Endothelial cell of umbilical vein (primary cell): ENCODE results near the gene BCAR3. TPM values are rescaled to one million over a fixed set of nuclear protein-coding genes. Genes with fewer than 3 reads are reported as not detected.

Source experiments
- BruUV-seq: library from RNA; stranded (reverse); fragments of 400-500 nt; replicated peaks from 2 replicates; lab custom pipeline; 2021; lab: Mats Ljungman, UMichigan
- CTCF ChIA-PET: fragments of 300-600, 350-600 bp; sonication (Branson Sonifier 250); formaldehyde crosslinking; loops from one replicate; lab custom pipeline; 2021; ENCODE audit warnings: antibody characterized with exemption, inconsistent platforms; lab: Charles Lee
- POLR2A ChIA-PET: fragments of 300-600, 350-600 bp; sonication (Branson Sonifier 250); formaldehyde crosslinking; loops from one replicate; lab custom pipeline; 2021; ENCODE audit warnings: antibody characterized with exemption, inconsistent platforms; lab: Charles Lee
- DNase-seq: peaks from one replicate; pipeline ENCODE4 v3.0.0-alpha.2; 2011; ENCODE audit warnings: low read depth, low spot score
- FAIRE-seq: peaks from 2 replicates; lab custom pipeline; 2011; peaks lifted over from hg19 to GRCh38; lab: Jason Lieb, UNC
- H2AFZ ChIP-seq: 2 replicates; pipeline ENCODE4 v1.6.0; 2012; ENCODE audit warnings: low read depth, low read length, control low read depth, inconsistent platforms
- H3K27ac ChIP-seq: 2 replicates; pipeline ENCODE4 v1.5.1; 2011; ENCODE audit warnings: low read depth, mild to moderate bottlenecking, control low read depth, low read length, moderate library complexity; ENCODE audit not compliant: insufficient read depth
- H3K27me3 ChIP-seq, 2 experiments: 2 replicates each; pipeline versions ENCODE4 v1.6.0 to v1.6.1; 2011; ENCODE audit warnings: low read length in 2 of 2, mixed read lengths in 1 of 2; ENCODE audit not compliant: control insufficient read depth in 2 of 2, insufficient read depth in 2 of 2
- H3K36me3 ChIP-seq, 2 experiments: 2 replicates in 1 of 2; 3 replicates in 1 of 2; pipeline ENCODE4 v1.5.1; 2011; ENCODE audit warnings: low read length in 2 of 2, mild to moderate bottlenecking in 1 of 2, moderate library complexity in 1 of 2; ENCODE audit not compliant: control insufficient read depth in 2 of 2, insufficient read depth in 2 of 2; ENCODE audit errors: extremely low read depth in 1 of 2
- H3K4me1 ChIP-seq: 3 replicates; pipeline ENCODE4 v1.5.1; 2011; ENCODE audit warnings: mild to moderate bottlenecking, low read length; ENCODE audit not compliant: control insufficient read depth, insufficient read depth; ENCODE audit errors: extremely low read depth
- H3K4me2 ChIP-seq: 2 replicates; pipeline ENCODE4 v1.6.1; 2011; ENCODE audit warnings: low read length, control low read depth, mixed read lengths; ENCODE audit not compliant: insufficient read depth
- H3K4me3 ChIP-seq, 3 experiments: fragments of 200-600 bp in 1 of 3; sonication (generic), shearing (Covaris generic) in 1 of 3; replicated peaks in 1 of 3; 2 replicates each; pipeline ENCODE4 v1.5.1; 2011 to 2016; ENCODE audit warnings: control low read depth in 3 of 3, low read length in 3 of 3, mild to moderate bottlenecking in 2 of 3, inconsistent platforms in 1 of 3, low read depth in 1 of 3, moderate library complexity in 1 of 3; ENCODE audit not compliant: insufficient read depth in 1 of 3
- H3K79me2 ChIP-seq: 2 replicates; pipeline ENCODE4 v1.6.0; 2012; ENCODE audit warnings: low read length, inconsistent platforms; ENCODE audit not compliant: control insufficient read depth, insufficient read depth
- H3K9ac ChIP-seq: replicated peaks from 2 replicates; pipeline ENCODE3; 2011; ENCODE audit warnings: low read length, control low read depth; ENCODE audit not compliant: insufficient read depth; ENCODE audit errors: extremely low read depth
- H3K9me1 ChIP-seq: replicated peaks from 3 replicates; pipeline ENCODE4 v1.6.0; 2011; ENCODE audit warnings: mild to moderate bottlenecking, low read length; ENCODE audit not compliant: control insufficient read depth, insufficient read depth; ENCODE audit errors: extremely low read depth
- H3K9me3 ChIP-seq: replicated peaks from 2 replicates; pipeline ENCODE4 v1.5.1; 2012; ENCODE audit warnings: low read length, inconsistent platforms; ENCODE audit not compliant: control insufficient read depth, insufficient read depth
- H4K20me1 ChIP-seq: replicated peaks from 2 replicates; pipeline ENCODE3; 2011; ENCODE audit warnings: mild to moderate bottlenecking, low read length; ENCODE audit not compliant: control insufficient read depth, insufficient read depth; ENCODE audit errors: extremely low read depth
- CTCF ChIP-seq, 2 donors: IDR thresholded peaks; 1 replicate in 1 of 2; 2 replicates in 1 of 2; pipeline ENCODE4 v1.5.1; 2011; ENCODE audit warnings: low read length in 2 of 2, mild to moderate bottlenecking in 2 of 2, moderate library complexity in 2 of 2, control low read depth in 1 of 2, inconsistent platforms in 1 of 2, low read depth in 1 of 2; ENCODE audit not compliant: insufficient read depth in 1 of 2; ENCODE audit errors: extremely low read depth in 1 of 2
- EZH2 ChIP-seq: IDR thresholded peaks from 2 replicates; pipeline ENCODE4 v1.6.1; 2012; ENCODE audit warnings: borderline replicate concordance, low read depth, mild to moderate bottlenecking, moderate library complexity, low read length, inconsistent platforms; ENCODE audit not compliant: severe bottlenecking
- FOS ChIP-seq: IDR thresholded peaks from 2 replicates; pipeline ENCODE4 v1.6.1; 2011; ENCODE audit warnings: mild to moderate bottlenecking, low read length, moderate library complexity, borderline replicate concordance; ENCODE audit not compliant: insufficient read depth
- GATA2 ChIP-seq: IDR thresholded peaks from 2 replicates; pipeline ENCODE4 v1.7.0; 2011; ENCODE audit warnings: low read depth, mild to moderate bottlenecking, moderate library complexity, mixed read lengths, low read length; ENCODE audit not compliant: insufficient read length, insufficient read depth
- JUN ChIP-seq: IDR thresholded peaks from 2 replicates; pipeline ENCODE4 v1.6.1; 2011; ENCODE audit warnings: borderline replicate concordance, low read depth; ENCODE audit not compliant: insufficient read length, insufficient read depth
- MAX ChIP-seq: IDR thresholded peaks from 2 replicates; pipeline ENCODE4 v1.6.1; 2011; ENCODE audit not compliant: insufficient read depth, insufficient read length
- MYC ChIP-seq: IDR thresholded peaks from one replicate; pipeline ENCODE4 v1.6.1; 2011; ENCODE audit warnings: mild to moderate bottlenecking, low read depth, low read length
- POLR2A ChIP-seq: IDR thresholded peaks from 2 replicates; pipeline ENCODE4 v1.6.1; 2012; ENCODE audit warnings: low read depth, mild to moderate bottlenecking, control low read depth, low read length
- POLR2AphosphoS5 ChIP-seq: IDR thresholded peaks from 2 replicates; pipeline ENCODE4 v1.6.1; 2012; ENCODE audit warnings: low read depth, mild to moderate bottlenecking, control low read depth, low read length, moderate library complexity; ENCODE audit not compliant: insufficient read depth
- dilution Hi-C: fragments of 300-500 bp; cut with MboI; formaldehyde crosslinking; loops from one replicate; pipeline ENCODE4 v1.15.0; 2019; ENCODE audit warnings: low sequenced_read_pairs; ENCODE audit not compliant: extremely low pct_ligation_motif_present
- intact Hi-C: fragments of 100-400 bp; cut with micrococcal nuclease; formaldehyde crosslinking; loops from one replicate; pipeline ENCODE4 v1.10.0; 2022
- polyA plus RNA-seq, 4 experiments: library from polyadenylated mRNA; depleted of rRNA in 3 of 4; stranded (reverse) in 3 of 4; unstranded in 1 of 4; fragments of >200 nt; gene quantifications; 2 replicates each; pipeline versions ENCODE4 v1.2.1 to v1.2.3, GENCODE V29; 2011 to 2012; ENCODE audit warnings: missing spikeins in 1 of 4
- total RNA-seq: library from RNA; stranded (reverse); gene quantifications from 2 replicates; pipeline ENCODE4 v1.2.3, GENCODE V29; 2021

BCAR3 gene
- total and polyA plus RNA-seq, 2 donors (not counting 3 experiments of a cell fraction or from before 2014, with no cell fraction given) = 17.5 to 32.9 TPM

GRCh38 chr1:93579891-93580290, 101.7 kb downstream of the BCAR3 start:
- intact Hi-C loops = no loop called here

More at GRCh38 chr1:93579891-93580290, 101.7 kb downstream of the BCAR3 start:
- H3K4me3 ChIP-seq = no peak overlapping the region
- no TSS peak for BruUV-seq
- H3K4me2 ChIP-seq = no peak overlapping the region
- dilution Hi-C loops = no loop called here
- H3K4me1 ChIP-seq = peaks cover 2% of the 10 kb centered on the region
- DNase-seq (peak; percentile 76), FAIRE-seq (peak; percentile 89)
- CTCF ChIA-PET = interaction anchor here (1.1 to 1.6 kb wide), 6 partner anchors 10 to 276 kb away, joined by 3 to 9 read pairs (median 4); no protein-coding TSS in a partner anchor
- H3K9me3 ChIP-seq = no peaks in the 10 kb centered on the region
- TF ChIP-seq POLR2AphosphoS5 = no peak
- no peak for TF ChIP-seq JUN
- TF ChIP-seq MYC = no peak
- no peak for TF ChIP-seq POLR2A
- no peak for TF ChIP-seq EZH2
- no peak for TF ChIP-seq MAX
- TF ChIP-seq CTCF (IDR thresholded peaks at IDR 0.05; ENCODE audit: extremely low read depth in 1 of 2, insufficient read depth in 1 of 2, low read depth in 1 of 2, low read length in 2 of 2) = no peak
- no peak for TF ChIP-seq FOS
- no peak for TF ChIP-seq GATA2
- H4K20me1 ChIP-seq = no peaks in the 10 kb centered on the region
- POLR2A ChIA-PET = no interaction called here
- no peak overlapping the region for H3K9ac ChIP-seq
- peaks cover 34% of the 10 kb centered on the region for H3K79me2 ChIP-seq
- no peak overlapping the region for H3K27ac ChIP-seq
- H2AFZ ChIP-seq = no peak overlapping the region
- peaks cover 29 to 30% of the 10 kb centered on the region in 2 experiments for H3K36me3 ChIP-seq
- no peaks in the 10 kb centered on the region for H3K27me3 ChIP-seq
- H3K9me1 ChIP-seq = no peaks in the 10 kb centered on the region
